VCaP (cell line): Measurements from ENCODE around the gene ASF1B.
"Not testable (repeated sequence)": the region's sequence is repeated elsewhere in the genome, so short reads cannot be mapped to it uniquely, and the experiment has no call there.

Source experiments
- H3K27ac ChIP-seq: fragments of 450-650 bp; 2 replicates; pipeline ENCODE4 v1.5.1; 2017
- CTCF ChIP-seq: fragments of 450-650 bp; conservative IDR thresholded peaks from 2 replicates; pipeline ENCODE4 v1.5.1; 2017; ENCODE audit warnings: mild to moderate bottlenecking, moderate library complexity

The ASF1B gene

GRCh38 chr19:14148751-14149410 lies 12.5 kb upstream of the ASF1B start:
- TF ChIP-seq CTCF: no peak
- H3K27ac ChIP-seq: no peak overlapping the region

- no peak overlapping the region; the same call in 1 of the 2 replicates for H3K27ac ChIP-seq
- TF ChIP-seq CTCF: peak; percentile 84
Measured at GRCh38 chr19:14147797-14148605, 11.6 kb upstream of the ASF1B start.

- H3K27ac ChIP-seq: no peak overlapping the region
- no peak for TF ChIP-seq CTCF
Measured at GRCh38 chr19:14146789-14147216, 10.4 kb upstream of the ASF1B start.

GRCh38 chr19:14146169-14146568 lies 9.8 kb upstream of the ASF1B start:
- not testable (repeated sequence) for H3K27ac ChIP-seq

GRCh38 chr19:14145381-14145780 lies 9.0 kb upstream of the ASF1B start:
- TF ChIP-seq CTCF: no peak
- H3K27ac ChIP-seq: no peak overlapping the region

- no peak for TF ChIP-seq CTCF
- no peak overlapping the region for H3K27ac ChIP-seq
Measured at GRCh38 chr19:14142262-14143190, 6.1 kb upstream of the ASF1B start.

- no peak overlapping the region for H3K27ac ChIP-seq
- TF ChIP-seq CTCF: no peak
Measured at GRCh38 chr19:14141041-14141440, 4.7 kb upstream of the ASF1B start.
